ENCODE results near the gene GRID2.

GRCh38 chr4:93659629-93660028, 1355.9 kb downstream of the GRID2 start:
- TF ChIP-seq NFE2L2 (IDR thresholded peaks at IDR 0.05; ENCODE audit: low read depth, low read length) = no peak
- TF ChIP-seq CEBPB (IDR thresholded peaks at IDR 0.05; ENCODE audit: low read depth, low read length) = no peak
